ENCODE data around the gene TMEM176A.
"Not testable (repeated sequence)": the region's sequence is repeated elsewhere in the genome, so short reads cannot be mapped to it uniquely, and the experiment has no call there.

The TMEM176A gene

GRCh38 chr7:150807616-150808438, 7.3 kb downstream of the TMEM176A start:
- DNase-seq (ENCODE audit: low read depth in 1 of 2, low spot score in 1 of 2) = not testable (repeated sequence)

GRCh38 chr7:150814328-150815001, 13.9 kb downstream of the TMEM176A start:
- no peak for DNase-seq (ENCODE audit: low read depth in 1 of 2, low spot score in 1 of 2)

GRCh38 chr7:150818971-150819370, 18.4 kb downstream of the TMEM176A start:
- DNase-seq (ENCODE audit: low read depth in 1 of 2, low spot score in 1 of 2) = no peak

- DNase-seq (ENCODE audit: low read depth in 1 of 2, low spot score in 1 of 2) = no peak
These were observed 19.6 kb downstream of the TMEM176A start for GRCh38 chr7:150820148-150820547.

GRCh38 chr7:150820578-150821198, 20.1 kb downstream of the TMEM176A start:
- DNase-seq (ENCODE audit: low read depth in 1 of 2, low spot score in 1 of 2) = no peak

- no peak for DNase-seq (ENCODE audit: low read depth in 1 of 2, low spot score in 1 of 2)
These were observed 22.5 kb downstream of the TMEM176A start for GRCh38 chr7:150823043-150823442.

- no peak for DNase-seq (ENCODE audit: low read depth in 1 of 2, low spot score in 1 of 2)
These were observed 23.0 kb downstream of the TMEM176A start for GRCh38 chr7:150823484-150824126.

- no peak for DNase-seq (ENCODE audit: low read depth in 1 of 2, low spot score in 1 of 2)
These were observed 24.0 kb downstream of the TMEM176A start for GRCh38 chr7:150824379-150825177.

- no peak for DNase-seq (ENCODE audit: low read depth in 1 of 2, low spot score in 1 of 2)
These were observed 25.7 kb downstream of the TMEM176A start for GRCh38 chr7:150826061-150826849.

- no peak for DNase-seq (ENCODE audit: low read depth in 1 of 2, low spot score in 1 of 2)
These were observed 27.8 kb downstream of the TMEM176A start for GRCh38 chr7:150828384-150828783.

- DNase-seq (ENCODE audit: low read depth in 1 of 2, low spot score in 1 of 2) = no peak
These were observed 28.9 kb downstream of the TMEM176A start for GRCh38 chr7:150829426-150829825.

GRCh38 chr7:150830937-150831336, 30.4 kb downstream of the TMEM176A start:
- no peak for DNase-seq (ENCODE audit: low read depth in 1 of 2, low spot score in 1 of 2)

GRCh38 chr7:150831851-150832250, 31.3 kb downstream of the TMEM176A start:
- no peak for DNase-seq (ENCODE audit: low read depth in 1 of 2, low spot score in 1 of 2)

- no peak for DNase-seq (ENCODE audit: low read depth in 1 of 2, low spot score in 1 of 2)
These were observed 34.5 kb downstream of the TMEM176A start for GRCh38 chr7:150835019-150835418.

GRCh38 chr7:150835702-150836280, 35.2 kb downstream of the TMEM176A start:
- DNase-seq (ENCODE audit: low read depth in 1 of 2, low spot score in 1 of 2) = no peak

GRCh38 chr7:150838965-150839650, 38.5 kb downstream of the TMEM176A start:
- no peak for DNase-seq (ENCODE audit: low read depth in 1 of 2, low spot score in 1 of 2)

GRCh38 chr7:150842018-150842417, 41.4 kb downstream of the TMEM176A start:
- no peak for DNase-seq (ENCODE audit: low read depth in 1 of 2, low spot score in 1 of 2)

- no peak for DNase-seq (ENCODE audit: low read depth in 1 of 2, low spot score in 1 of 2)
These were observed 42.1 kb downstream of the TMEM176A start for GRCh38 chr7:150842716-150843115.

- no peak for DNase-seq (ENCODE audit: low read depth in 1 of 2, low spot score in 1 of 2)
These were observed 44.9 kb downstream of the TMEM176A start for GRCh38 chr7:150845421-150845861.
